Anterior cingulate cortex (tissue), 58 donors: Measurements from ENCODE around the gene TEKT2.

ENCODE experiments used
- DNase-seq, 58 donors: peaks; one replicate each; lab custom pipeline; 2025; lab: John Stamatoyannopoulos, UW

Gene TEKT2

GRCh38 chr1:36087233-36088123 is 3.6 kb downstream of the TEKT2 start:
- DNase-seq, result no peak

GRCh38 chr1:36088265-36088576 is 4.3 kb downstream of the TEKT2 start:
- DNase-seq, result no peak

GRCh38 chr1:36088577-36089392 is 4.9 kb downstream of the TEKT2 start, which contains the start of gene ADPRS:
ADPRS (plus strand) TSS chr1:36088892; CDS start chr1:36088905, 13 bp downstream.
- DNase-seq, result peak in 57 of 58 donors; percentile 49 to 93 (median 79)

DNA sequence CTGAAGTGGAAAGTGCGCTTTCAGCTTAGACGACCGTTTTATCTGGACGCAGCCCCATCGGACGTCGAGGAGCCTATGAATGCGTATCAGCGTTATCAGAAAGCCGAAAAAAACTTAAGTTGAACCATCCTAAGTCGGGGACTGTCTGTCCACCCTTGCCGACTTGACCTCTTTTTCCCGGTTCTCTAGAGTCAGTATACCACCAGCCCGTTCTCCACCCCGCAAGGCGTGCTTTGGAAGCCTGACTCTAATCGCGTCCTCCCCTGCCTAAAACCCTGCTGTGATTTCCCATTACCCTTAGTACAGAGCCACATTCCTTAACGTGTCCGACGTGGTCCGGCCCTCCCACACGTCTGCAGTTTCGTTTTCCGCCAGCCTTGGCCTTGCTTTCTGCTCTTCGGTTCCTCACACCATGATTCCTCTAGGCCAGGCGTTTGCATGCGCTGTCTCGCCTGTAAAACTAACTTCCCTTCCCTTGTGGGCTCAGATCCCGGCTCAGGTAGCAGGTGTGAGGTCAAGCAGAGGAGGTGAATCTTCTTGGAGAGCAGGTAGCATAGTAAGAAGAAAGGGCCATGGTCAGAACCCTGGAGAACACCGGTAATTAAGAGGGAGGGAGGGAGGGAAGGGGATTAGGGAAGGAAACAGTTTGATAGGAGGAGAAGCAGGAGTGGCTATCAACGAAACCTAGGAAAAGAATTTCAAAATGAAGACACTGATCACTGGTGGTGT is 5.7 kb downstream of the TEKT2 start:
- no peak for DNase-seq

- no peak for DNase-seq
Measured at GRCh38 chr1:36091141-36091540, 7.2 kb downstream of the TEKT2 start.

DNA sequence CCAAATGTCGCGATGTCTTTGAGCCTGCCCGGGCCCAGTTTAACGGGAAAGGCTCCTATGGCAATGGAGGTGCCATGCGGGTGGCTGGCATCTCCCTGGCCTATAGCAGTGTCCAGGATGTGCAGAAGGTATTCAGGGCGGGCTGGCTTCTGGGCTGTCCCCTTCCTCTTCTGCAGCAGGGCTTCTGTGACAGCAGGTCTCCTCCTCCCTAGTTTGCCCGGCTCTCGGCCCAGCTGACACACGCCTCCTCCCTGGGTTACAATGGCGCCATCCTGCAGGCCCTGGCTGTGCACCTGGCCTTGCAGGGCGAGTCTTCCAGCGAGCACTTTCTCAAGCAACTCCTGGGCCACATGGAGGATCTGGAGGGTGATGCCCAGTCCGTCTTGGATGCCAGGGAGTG is 7.8 kb downstream of the TEKT2 start:
- no peak for DNase-seq

DNA sequence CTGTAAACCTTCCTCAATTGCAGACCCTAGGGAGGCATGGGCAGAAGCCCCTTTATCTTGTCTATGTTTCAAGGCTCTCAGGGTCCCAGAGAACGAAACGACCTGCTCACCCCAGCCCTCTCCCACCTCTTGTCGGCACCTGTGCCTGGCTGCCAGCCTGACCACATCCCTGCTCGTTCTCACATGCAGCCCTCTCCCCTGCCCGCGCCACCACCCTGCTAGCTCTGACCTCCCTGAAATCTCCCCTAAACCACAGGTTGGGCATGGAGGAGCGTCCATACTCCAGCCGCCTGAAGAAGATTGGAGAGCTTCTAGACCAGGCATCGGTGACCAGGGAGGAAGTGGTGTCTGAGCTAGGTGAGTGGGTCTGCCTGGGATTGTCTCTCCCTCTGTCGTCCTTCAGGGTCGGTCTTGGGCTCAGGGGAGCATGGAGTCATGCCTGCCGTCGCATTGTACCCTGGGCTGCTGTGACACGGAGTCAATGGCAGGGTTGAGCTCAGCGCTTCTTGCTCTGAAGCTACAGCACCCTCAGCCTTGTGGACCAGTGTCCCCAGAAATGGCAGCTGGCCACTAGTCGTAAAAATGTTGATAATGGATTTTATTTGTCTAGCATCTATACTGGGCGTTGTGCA is 8.4 kb downstream of the TEKT2 start:
- DNase-seq, result no peak

DNA sequence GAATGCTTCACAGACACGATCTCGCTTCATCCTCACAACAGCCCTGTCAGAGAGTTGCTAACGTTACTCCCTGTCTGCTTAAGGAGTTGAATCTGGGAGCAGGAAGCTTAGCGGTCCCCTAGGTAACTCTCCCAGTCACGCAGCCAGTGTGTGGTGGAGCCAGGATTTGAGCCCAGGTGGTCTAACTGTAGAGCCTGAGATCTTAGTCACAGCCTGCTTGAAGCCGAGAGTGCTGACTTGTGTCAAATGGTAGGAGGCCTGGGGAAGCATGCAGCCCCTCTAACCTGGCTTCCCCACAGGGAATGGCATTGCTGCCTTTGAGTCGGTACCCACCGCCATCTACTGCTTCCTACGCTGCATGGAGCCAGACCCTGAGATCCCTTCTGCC is 8.9 kb downstream of the TEKT2 start:
- DNase-seq, result no peak

DNA sequence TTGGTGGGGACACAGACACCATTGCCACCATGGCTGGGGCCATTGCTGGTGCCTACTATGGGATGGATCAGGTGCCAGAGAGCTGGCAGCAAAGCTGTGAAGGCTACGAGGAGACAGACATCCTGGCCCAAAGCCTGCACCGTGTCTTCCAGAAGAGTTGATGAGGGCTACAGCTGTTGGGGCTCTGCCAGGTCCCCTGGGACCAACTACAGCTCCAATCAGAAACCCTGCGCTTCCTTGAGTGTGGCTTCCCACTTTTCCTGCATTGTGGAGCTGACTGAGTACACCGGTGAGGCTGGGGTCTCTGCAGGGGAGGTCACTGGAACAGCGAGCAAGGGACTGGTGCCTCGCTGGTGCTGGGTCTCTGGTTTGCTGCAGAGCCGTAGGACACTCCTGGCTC is 9.3 kb downstream of the TEKT2 start:
- DNase-seq, result peak in 4 of 58 donors; percentile 38 to 70 (median 53)

- peak in 57 of 58 donors; percentile 15 to 94 (median 75) for DNase-seq
Measured at GRCh38 chr1:36093929-36094328, 10.0 kb downstream of the TEKT2 start.

DNA sequence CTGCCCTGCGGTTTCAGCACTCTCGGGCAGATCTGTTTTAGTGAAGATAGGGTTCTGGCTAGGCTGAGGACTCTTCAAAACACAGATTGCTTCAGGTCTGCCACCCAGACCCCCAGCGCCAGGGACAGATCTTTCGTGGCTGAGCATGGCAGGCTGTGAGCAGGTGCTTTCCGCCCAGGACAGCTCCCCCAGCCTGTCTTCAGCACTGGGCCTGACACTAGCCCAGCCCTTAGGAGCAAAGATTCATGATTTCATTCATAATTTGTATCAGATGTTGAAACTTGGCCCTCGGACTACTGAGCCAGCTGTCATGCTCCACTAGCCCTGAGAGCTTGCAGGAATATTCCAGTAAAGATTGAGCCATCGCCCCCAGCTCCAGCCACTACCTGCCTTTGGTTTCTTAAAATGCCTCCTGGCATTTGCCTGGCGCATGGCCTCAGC is 10.7 kb downstream of the TEKT2 start:
- DNase-seq, result peak in 1 of 58 donors; percentile 31

DNA sequence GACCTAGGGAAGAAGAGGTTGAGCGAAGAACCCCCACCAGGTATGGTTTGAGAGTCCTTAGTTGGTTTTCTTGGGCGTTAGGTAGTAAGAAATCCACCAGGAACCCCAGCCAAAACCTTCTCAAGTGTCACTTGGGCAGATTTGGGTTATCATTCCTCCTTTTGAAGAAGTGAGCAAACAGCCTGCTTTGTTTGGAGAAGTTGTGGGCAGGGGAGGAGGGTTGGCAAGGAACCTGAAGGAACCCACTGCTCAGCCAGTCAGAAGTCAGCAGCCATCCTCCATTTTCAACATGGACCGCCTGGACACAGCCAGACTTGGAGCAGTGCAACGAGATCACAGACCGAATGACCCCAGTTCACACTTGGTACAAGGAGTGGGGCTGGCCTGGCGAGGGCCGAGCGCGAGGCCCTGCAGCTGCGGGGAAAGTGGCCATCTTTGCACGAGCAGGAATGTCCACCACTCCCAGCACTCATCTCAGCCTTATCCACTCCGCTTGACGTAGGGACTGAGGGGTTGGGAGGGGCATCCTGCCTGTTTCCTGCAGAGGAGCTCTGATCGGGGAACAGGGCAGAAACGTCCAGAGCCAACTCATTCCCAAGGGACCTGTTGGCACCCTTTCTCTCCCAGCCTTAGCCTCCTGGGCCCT is 12.0 kb downstream of the TEKT2 start:
- no peak for DNase-seq

GRCh38 chr1:36096500-36097432 is 12.9 kb downstream of the TEKT2 start:
- DNase-seq, result no peak

GRCh38 chr1:36097693-36098585 is 14.0 kb downstream of the TEKT2 start:
- DNase-seq, result no peak

- no peak for DNase-seq
Measured at GRCh38 chr1:36098650-36099365, 14.9 kb downstream of the TEKT2 start.

GRCh38 chr1:36099681-36100341 is 15.9 kb downstream of the TEKT2 start:
- DNase-seq, result peak in 51 of 58 donors; percentile 8 to 78 (median 37)
